GM19372 (cell line): ENCODE measurements around the gene PASK.

ENCODE experiments used
- ATAC-seq: cut with Tn5 transposase; IDR thresholded peaks from one replicate; pipeline ENCODE4 v1.9.1; 2021; ENCODE audit warnings: mild to moderate bottlenecking, low read depth, moderate library complexity; ENCODE audit not compliant: unreplicated experiment

The PASK gene

DNA sequence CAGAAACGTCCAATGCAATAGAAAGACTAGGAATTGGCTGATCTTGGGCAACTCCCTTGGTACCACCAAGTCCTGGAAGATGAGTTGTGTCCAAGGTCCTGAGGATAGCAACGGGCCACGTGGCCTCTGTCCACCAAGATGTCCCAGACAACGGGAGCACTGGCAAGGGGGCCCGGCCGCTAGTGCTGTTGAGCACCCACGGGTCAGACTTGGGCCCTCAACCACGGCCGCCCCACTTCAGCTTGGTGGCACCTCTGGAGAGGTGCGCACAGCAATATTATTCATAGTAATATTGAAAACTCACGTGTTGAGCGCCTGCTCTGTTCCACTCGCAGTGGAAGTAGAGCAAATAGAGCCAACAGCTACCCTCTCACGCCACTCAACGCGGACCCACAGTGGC lies 19.0 kb downstream of the PASK start:
- no peak for ATAC-seq

DNA sequence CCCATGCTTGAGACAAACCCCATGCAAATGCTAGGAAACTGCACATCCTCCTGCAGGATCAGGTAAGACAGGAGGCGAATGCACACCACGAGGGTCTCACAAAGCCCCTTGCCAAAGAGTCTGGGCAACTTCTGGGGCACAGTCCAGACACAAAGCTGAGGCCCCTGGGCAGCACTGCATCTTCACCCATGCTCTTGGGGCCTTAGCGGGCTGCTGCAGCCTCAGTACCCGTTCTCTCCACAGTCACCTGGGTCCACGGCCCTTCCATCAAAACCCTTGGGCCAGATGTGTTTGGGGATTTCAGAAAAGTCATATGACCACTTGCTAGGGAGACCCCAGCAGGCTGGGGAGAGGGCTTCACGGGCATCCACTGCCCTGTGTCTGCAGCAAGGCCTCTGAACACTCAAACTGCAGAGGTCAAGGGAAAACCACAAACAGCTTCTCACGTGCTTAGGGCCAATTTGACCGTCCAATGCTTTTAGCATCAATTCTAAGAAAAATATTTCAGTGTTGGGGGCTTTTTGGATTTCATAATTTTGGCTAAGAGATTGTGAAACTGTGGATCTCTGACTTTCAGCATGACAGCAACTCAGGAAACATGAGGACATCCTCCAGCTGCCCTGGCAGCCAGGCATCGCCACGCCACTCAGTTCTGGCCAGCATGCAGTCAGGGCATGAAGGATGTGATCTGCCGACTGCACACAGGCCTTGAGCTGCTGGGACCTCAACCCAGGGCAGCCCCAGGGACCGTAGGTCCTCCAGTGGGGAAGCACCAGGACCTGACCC lies 20.0 kb downstream of the PASK start:
- no peak for ATAC-seq

DNA sequence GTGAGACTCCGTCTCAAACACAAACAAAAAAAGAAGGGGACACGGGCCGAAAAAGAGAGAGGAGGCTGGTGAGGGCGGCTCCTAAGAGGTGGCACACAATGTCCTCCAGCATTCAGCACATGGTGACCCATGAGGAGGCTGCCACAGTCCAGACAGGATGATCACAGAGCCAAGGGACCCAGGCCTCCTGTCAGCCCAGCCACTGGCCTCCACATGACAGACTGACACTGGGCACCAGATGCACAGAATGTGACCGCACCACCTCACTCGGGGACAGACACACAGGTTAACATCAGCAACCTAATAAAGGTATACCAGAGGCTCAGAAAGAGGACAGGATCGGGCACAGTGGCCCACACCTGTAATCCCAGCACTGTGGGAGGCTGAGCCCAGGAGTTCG lies 21.0 kb downstream of the PASK start:
- no peak for ATAC-seq

DNA sequence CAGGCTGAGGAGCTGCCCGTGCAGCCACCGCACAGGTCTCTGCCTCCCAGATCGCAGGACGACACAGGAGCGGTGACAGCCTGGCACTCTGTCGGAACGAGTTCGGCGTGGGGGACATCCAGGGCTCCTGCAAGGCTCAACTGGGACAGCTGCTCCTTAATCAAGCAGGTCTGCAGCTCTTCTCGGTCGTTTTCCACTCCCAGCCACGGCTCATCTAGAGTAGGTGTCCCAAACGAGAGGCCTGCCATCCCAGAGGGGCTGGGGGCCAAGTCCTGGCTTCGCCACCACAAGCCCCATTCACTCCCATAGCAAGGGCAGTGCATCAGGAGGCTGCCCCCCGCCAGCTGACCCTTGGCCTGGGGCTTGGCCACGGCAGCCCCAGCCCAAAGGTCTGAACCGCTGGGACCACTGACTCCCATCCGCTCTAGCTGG lies 22.5 kb downstream of the PASK start:
- no peak for ATAC-seq

DNA sequence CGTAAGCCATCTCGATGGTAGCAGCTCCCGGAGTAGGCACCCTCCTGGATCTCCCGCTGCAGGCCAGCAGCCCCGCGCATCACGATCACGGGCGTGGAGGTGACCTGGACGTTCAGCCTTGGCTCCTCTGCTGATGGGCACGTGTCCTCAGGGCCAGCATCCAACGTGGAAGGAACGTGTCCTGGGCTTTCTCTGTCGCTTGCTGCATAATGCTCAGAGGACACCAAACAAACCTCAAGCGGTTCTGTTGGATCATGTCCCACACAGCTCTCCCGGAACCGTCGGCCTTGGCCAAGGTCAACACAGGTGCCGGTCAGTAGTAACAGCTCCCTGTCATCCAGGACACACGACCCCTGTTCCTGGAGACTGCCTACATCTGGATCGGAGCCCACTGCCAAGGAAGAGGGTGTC lies 23.1 kb downstream of the PASK start:
- no peak for ATAC-seq

DNA sequence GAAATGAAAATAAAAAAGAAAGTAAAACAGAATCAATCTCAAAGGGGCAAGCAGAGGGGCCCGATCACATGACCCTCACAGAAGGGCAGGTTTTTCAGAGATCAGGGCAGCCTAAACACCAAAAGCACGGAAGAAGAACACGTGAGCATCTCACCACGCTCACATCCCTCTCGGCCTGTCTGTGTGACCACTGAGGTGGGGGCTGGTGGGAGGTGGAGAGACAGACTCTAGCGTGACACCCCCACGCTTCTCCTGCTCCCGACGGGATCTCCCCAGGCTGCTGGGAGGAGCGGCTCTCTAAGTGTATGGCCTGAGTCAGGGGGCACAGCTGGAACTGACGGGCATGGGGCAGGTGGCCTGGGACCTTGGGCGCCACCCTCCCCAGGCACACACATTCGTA lies 23.6 kb downstream of the PASK start:
- no peak for ATAC-seq

DNA sequence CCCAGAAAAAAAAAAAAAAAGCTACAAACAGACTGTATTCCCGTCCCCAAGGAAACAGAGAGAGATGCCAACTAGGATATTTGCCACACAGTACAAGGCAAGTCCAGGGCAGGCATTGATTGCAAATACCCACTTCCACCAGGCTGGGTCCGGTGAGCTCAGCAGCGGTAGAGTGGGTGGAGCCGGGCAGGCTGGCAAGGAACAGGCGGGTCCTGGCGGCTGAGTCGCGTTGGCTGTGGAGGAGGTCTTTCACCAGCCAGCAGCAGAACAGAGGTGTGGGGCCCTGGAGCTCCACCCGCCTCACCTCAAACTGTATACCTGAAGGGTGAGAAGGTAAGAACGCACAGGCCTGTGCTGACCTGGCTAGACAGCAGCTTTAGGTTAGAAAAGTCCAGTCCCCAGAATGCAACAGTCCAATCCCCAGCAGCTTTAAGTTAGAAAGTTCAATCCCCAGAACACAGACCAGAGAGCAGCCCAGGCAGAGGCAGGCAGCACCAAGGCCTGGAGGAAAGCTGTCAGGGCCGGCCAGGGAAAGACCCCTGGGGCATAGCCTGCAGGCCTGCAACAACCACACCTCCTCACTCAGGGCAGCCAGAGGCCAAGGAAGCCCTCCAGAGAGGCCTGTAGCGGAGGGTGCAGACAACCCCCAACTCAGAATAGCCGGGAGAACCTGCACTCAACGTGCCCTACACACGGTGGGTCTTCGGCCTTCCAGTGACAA lies 25.3 kb downstream of the PASK start:
- ATAC-seq: no peak

DNA sequence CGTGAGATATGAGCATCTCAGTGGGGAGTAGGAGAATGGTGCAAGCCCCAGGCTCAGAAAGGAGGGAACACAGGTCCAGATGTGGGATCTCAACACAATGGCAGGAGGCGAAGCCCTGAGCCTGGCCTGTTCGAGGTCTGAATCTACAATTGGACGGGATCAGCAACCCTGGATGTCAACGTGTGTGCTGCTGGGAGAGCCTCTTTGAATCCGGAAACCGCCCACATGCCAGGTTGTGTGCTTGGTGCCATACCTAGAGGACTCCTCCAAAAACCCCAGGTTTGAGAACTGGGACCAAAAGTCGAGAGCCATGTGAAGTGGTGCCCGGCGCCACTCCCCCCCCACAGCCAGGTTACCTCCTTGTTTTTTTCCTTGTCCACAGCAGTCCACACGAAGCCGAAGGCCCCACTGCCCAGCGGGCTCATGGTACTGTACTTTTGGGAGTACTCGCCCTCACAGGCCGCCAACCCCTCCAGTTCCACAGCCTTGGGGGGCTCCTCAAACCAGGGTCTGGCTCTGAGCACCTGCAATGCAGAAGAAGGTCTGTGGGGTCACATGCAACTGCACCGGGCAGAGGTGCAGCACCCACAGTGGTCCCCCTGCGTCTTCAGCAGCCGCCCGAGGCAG lies 26.8 kb downstream of the PASK start:
- ATAC-seq: no peak

DNA sequence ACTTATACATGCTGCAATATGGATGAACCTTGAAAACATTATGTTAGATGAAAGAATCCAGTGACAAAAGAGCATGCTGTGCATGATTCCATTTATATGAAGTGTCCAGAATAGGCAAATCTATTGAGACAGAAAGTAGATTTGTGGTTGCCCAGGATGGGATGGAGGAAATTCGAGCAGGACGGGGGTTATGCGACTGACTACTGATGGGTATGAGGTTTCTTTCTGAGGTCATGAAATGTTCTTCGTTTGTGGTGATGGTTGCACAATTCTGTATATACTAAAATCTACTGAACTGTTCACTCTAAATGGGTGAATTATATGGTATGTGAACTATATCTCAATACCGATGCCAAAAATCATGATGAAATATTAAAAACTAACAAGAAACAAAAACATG lies 28.3 kb downstream of the PASK start:
- ATAC-seq: no peak

DNA sequence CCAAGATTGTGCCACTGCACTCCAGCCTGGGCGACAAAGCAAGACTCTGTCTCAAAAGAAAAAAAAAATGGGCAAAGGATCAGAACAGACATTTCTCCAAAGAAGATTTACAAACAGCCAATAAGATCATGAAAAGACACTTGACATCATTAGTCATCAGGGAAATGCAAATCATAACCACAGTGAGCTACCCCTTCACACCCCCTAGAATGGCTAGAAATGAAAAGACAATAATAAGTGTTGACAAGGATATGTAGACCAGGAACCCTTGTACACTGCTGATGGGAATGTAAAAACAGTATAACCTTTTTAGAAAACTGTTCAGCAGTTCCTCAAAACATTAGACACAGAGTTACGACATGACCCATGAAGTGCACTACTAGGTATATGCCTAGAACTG lies 28.8 kb downstream of the PASK start:
- no peak for ATAC-seq

DNA sequence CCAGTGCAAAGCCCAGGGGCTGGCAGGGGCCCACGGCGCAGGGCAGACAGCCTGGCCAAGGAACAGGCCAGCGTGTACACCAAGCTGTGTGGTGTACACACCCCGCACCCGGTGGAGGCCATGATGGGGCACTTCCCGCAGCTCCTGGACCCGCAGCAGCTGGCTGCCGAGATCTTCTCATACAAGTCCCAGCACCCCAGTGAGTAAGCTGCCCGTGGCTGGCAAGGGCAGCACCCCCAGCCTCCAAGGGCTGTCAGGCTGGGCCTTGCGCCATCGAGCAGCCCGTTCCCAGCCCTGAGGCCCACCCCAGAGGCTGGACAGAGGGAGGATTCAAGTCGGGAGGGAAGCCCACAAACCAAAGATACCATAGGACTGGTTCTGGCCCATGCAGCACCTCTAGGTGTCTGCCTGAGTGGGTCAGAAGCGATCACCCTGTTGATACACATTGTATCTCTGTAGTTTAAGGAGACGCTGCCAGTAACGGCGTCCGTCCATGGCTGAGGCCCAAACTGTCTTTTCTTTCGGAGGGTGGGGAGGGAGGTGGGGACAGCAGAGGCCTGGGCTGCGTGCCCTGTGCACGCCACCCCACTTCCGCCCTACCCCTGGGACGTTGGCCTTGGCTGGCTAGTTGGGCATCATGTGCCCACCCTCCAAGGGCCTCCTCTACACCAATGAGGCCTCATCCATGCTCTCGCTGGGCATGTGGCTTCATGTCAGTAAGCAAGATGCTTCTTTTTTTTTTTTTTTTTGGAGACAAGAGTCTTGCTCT lies 30.4 kb downstream of the PASK start:
- ATAC-seq: no peak

DNA sequence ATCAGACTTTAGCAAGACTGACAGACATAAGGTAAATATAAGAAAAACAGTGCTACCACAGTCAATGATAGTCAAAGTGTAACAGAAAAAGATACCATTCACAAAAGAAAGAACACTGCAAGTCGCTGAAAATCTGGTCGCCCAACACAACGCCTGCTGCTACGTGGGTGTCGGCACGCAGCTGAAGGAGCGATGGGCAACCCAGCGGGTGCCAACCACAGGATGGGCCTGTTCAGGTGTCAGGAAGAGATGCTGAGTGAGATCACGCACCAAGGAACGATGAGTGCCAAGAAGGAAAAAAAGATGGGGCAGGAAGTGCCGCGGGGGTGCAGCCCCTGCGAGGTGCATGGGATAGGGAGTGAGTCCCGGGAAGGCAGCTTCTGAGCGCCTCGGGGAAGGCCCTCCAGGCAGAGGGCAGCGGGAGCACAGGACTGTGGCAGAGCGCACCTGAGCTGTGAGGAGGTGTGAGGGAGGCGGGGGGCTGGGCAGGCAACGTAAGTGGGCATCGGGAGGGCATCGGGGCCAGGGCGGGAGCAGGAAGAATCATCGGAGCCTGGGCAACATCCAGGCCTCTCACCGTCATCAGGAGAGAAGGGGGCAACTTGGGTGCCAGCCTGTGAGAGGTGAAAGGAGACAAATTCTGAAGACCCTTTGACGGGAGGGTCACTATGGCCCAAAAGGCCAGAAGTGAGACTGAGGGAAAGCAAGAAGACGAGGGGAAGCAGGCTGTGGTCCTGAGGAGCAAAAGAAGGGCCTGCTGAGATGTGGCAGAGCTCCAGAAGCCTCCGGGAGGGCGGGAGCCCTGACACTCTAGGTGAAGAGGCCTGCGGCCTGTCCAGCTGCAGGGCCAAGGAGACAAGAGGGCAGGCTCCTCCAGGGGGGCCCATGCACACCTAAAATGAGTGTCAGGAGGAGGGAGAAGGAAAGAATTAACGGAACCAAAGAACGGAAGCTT lies 32.4 kb downstream of the PASK start:
- no peak for ATAC-seq

DNA sequence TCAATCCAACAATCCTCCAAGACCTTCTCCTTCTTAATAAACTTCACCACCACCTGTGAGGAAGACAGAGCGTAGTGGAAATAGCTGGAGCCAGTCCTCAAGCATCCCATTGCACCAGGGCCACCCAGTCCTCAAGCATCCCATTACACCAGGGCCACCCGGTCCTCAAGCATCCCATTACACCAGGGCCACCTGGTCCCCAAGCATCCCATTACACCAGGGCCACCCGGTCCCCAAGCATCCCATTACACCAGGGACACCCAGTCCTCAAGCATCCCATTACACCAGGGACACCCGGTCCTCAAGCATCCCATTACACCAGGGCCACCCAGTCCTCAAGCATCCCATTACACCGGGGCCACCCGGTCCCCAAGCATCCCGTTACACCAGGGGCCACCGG lies 33.9 kb downstream of the PASK start:
- ATAC-seq: no peak

DNA sequence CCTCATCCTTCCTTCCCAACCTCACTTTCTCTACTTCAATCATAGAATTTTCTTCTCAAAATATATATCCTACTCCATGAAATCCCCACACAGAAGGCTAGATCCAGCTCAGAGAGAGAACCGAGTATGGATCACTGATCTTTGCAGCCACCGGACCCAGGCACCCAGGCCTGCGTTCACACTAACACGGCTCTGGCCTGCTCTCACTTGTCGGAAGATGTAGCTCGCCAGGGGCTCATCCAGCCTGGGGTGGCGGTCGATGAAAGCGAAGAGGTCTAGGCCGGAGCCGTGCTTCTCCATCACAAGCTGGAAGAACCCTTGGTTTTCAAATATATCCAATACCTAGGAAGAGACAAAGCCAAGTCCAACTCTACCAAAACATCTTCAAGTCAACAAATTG lies 34.4 kb downstream of the PASK start:
- no peak for ATAC-seq

DNA sequence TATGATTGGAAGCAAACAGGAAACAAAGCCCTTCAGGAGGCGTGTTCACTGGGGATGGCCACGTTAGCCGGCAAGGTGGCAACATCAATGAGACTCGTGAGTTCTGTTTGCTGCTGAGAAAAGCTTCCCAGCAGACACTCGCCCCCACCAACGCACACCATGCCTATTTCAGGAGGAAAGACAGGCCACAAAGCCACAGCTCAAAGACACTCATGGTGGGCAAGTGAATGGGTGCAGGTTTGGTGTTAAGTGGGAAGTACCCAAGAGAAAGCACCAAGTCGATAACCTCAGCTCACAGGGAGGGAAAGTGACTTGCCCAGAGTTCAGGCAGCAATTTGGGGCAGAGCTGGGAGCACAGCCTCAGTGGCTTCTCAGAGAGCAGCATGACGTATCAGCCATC lies 36.7 kb downstream of the PASK start:
- no peak for ATAC-seq

DNA sequence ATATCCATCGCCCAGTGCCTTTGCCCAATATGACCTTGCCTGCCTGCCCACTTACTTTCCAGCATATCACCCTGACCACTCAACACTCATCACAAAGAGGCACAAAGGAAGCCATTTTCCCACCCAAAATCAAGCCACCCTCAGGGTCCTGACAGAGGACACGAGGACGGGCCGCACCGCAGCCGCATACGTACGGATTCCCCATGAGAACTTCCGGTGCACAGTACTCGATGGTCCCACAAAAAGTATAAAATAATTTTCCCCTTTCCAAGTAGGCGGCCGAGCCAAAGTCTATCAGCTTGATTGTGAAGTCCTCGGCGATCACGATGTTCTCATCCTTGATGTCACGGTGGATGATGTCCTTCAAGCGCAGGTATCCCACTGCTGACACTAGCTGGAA lies 37.2 kb downstream of the PASK start:
- no peak for ATAC-seq

DNA sequence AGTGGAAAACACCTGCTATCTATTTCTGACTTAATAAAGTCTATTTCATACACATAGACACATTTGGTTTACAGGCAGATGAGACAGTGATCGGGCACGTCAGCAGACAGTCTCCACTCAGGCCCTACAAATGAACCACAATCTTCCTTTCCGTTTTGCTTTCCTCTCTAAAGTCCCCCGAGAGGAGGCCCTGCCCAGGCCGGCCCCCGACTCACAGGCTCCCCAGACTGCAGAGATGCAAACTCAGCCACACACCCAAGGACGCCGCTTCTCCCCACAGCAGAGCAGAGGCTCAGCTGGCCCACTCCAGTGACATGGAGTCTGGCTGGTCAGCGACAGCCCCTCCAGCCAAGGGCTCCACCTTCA lies 37.8 kb downstream of the PASK start:
- ATAC-seq: no peak

DNA sequence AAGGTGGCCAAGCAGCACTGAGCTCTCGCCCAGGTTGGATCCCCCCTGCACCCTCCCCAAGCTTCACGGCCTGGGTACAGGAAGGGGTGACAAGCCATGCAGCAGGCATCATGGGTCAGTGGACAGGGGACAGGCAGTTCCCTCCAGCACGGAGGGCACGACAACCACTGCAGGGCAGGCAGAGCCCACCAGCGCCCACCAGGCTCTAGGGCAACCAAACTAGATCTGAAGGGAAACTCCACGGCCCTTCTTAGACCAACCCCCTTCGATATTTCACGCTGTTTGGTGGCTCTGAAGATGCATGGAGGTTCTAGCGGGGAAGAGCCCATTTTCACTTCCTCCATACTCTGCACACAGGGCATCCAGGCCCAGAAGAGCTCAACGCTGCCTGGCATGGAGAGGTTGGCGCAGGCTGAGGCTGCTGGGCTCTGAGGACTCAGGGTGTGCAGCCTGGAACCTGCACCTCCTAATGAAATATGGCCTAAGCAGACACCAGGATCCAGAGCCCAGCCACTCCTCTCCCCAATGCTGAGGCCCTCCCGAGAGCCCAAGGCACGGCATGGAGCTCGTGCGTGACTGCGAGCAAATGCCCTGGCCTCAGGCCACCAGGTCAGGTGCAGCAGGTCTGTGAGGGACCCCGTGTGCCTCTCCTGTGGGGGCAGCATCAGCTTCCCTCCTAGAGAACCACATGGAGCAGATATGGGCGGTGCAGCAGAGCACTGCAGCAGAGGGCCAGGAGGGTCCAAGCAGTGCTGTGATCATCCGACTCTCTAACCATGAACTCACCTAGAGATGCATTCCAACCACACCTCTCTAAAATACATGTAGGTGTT lies 38.4 kb downstream of the PASK start:
- no peak for ATAC-seq

DNA sequence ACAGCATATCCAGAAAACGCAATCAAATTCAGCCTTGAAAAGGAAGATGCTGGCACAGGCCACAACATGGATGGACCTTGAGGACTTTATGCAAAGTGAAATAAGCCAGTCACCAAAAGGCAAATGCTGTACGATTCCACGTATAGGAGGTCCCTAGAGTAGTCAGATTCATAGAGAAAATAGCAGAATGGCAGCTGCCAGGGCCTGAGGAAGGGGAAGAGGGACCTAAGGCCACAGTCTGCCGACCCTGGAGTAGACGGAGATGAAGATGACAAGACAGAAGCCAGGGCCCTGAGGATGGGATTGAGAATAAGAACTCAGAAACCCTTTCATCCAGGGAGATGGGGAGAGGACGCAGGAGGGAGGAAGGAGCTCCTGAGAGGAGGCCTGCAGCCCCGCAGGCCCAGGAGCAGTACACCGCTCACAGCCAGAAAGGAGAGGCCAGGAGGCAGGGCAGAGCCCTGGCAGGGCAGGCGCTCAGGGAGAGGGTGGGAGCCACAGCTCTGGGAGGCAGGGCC lies 39.1 kb downstream of the PASK start:
- no peak for ATAC-seq
